GM21786 (cell line): ENCODE results near the gene RSPH1.
A peak's percentile ranks its signal among the peaks of the same experiment; 100 is the strongest.
"Not testable (repeated sequence)": the region's sequence is repeated elsewhere in the genome, so short reads cannot be mapped to it uniquely, and the experiment has no call there.

Experiments used
- ATAC-seq: cut with Tn5 transposase; IDR thresholded peaks from one replicate; pipeline ENCODE4 v1.9.1; 2021; ENCODE audit not compliant: unreplicated experiment

The RSPH1 gene

DNA sequence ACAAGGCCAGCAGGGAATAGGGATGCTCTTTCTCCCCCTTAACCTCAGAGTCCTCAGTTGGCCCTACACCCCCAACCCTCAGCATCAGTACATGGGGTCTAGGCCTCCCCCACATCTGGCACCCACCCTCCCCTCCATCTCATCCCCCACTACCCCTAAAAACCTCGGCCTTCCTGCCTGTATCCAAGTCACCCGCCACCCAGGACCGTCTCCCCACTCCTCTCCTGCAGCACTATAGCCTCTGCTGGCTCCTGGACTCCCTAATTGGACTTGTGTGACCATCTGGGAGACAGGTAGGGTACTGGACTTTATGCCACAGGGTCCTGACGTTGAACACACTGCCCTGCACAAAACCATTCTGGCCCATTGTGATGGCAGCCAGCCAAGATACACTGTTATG lies 6.0 kb downstream of the RSPH1 start:
- ATAC-seq = no peak

DNA sequence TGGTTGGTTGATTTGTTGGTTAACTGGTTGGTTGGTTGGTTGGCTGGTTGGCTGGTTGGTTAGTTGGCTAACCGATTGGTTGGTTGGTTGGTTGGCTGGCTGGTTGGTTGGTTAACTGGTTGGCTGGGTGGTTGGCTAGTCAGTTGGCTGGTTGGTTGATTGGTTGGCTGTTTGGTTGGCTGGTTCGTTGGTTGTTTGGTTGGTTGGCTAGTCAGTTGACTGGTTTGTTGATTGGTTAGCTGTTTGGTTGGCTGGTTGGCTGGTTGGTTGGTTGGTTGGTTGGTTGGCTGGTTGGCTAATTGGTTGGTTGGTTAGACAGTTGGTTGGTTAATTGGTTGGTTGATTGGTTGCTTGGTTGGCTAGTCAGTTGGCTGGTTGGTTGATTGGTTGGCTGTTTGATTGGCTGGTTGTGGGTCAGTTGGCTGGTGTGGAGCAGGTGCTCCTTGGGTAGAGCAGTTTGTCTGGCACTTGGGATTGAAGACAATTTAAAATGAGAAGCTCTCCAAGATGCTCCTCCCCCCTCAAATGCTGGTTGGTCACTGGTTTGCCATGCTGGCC lies 6.9 kb downstream of the RSPH1 start:
- no peak for ATAC-seq

DNA sequence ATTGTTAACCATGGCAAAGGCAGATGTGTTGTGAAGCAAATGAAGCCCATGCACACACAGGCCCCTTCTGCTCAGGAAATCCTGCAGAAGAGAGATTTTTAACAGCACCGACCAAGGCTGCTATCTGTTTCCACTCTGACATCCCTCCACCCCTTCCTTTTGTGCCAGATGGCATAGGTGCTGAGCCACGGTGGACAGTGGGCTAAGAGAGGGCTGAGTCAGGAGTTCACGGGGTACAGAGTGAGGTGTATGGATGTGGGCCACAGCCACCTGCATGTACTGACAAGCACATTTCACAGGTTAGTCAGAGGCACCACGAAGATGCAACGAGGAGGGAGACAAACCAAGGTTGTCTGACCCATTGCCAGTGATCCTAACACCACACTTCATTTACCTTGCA lies 9.5 kb downstream of the RSPH1 start:
- ATAC-seq = no peak

DNA sequence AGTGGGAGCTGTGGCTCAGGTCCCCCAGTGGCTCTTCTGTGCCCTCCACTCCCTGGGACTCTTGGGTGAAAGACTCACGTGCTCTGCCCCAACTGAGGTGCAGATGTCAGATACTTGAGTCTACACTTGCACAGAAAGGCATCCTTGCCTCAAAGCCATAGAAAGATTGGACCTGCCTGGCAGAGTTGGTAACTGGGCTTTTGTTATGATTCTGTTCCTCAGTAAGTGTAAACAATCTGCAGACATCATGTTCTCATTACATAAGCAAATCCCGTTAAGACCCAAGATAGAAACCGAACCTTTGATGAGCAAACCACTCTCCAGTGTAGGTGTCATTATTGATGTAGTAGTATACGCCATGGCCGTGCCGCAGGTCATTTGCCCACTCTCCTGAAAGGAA lies 10.0 kb downstream of the RSPH1 start:
- ATAC-seq = no peak

DNA sequence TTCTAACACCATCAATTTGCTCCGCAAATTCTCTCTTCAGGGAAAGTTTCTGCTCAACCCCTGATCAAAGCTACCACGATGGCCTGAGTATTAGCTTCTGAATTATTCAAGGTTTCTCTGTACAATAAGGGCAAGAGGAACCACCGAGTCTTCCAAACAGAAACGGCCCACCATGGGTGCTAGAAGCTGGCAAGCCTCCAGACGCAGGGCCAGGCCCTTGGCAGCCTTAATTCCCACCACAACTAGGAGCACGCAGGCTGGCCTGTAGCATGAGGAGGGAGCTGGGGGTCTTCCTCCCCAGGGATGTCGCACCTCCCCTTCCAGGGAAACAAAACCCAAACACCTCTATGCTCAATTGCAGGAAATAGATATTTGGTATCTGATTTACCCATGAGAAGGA lies 11.1 kb downstream of the RSPH1 start:
- ATAC-seq = no peak

DNA sequence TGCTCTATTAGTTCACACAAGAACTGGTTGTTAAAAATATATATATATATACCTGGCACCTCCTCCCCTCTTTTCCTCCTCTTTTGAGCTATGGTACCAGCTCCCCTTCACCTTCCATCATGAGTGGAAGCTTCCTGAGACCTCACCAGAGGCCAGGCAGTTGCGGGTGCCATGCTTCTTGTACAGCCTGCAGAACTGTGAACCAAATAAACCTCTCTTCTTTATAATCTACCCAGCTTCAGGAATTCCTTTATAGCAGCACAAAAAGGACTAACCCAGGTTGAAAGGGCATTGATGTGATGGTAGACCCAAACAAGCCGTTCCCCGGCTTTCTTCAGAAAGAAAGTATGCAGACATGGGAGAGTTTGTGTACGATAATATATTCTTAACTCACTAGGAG lies 14.9 kb downstream of the RSPH1 start:
- ATAC-seq = no peak

DNA sequence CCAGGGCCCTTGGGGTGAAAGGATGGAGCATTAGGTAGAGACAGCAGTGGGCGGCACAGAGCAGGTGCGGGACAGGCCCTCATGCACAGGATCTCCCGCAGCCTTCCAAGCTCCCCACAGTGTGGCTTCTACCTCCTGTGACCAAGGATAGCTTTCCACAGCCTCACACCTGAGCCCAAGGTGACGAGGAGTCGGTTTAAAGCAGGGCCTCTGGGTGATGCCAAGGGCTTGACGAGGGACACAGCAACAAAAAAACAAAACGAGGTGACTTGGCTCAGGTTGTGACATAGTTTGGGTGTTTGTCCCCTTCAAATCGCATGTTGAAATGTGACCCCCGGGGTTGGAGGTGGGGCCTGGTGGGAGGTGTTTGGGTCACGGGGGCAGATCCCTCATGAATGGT lies 15.3 kb downstream of the RSPH1 start:
- ATAC-seq = no peak

DNA sequence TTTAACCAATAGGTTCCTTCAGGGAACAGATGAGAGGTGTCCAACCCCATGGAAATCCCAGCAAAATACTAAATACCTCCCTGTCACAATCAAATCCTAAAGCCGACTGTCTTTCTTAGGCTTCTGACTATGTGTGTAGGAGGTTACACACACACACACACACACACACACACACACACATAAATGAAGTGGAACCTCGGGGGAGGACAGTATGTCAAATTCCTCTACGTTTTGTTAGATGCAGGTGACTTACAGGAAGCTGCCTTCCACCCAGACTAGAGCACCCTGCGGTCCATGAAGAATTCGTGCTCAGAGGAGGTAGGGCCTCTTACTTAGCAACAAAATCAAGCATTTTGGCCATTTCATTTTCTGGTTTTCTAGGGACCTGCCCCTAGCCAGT lies 16.4 kb downstream of the RSPH1 start:
- ATAC-seq = no peak

DNA sequence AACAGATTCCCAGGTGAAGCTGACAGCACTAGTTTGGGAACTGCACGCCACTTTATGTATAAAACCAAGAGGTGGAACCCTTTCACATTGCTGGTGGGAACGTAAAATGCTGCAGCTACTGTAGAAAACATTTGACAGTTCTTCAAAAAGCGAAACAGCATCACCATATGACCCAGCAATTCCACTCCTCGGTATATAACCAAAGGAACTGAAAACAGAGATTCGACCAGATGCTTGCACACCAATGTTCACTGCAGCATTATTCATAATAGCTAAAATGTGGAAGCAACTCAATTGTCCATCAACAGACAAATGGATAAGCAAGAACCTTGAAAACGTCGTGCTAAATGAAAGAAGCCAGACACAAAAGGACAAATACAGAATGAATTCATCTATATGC lies 17.5 kb downstream of the RSPH1 start:
- no peak for ATAC-seq

DNA sequence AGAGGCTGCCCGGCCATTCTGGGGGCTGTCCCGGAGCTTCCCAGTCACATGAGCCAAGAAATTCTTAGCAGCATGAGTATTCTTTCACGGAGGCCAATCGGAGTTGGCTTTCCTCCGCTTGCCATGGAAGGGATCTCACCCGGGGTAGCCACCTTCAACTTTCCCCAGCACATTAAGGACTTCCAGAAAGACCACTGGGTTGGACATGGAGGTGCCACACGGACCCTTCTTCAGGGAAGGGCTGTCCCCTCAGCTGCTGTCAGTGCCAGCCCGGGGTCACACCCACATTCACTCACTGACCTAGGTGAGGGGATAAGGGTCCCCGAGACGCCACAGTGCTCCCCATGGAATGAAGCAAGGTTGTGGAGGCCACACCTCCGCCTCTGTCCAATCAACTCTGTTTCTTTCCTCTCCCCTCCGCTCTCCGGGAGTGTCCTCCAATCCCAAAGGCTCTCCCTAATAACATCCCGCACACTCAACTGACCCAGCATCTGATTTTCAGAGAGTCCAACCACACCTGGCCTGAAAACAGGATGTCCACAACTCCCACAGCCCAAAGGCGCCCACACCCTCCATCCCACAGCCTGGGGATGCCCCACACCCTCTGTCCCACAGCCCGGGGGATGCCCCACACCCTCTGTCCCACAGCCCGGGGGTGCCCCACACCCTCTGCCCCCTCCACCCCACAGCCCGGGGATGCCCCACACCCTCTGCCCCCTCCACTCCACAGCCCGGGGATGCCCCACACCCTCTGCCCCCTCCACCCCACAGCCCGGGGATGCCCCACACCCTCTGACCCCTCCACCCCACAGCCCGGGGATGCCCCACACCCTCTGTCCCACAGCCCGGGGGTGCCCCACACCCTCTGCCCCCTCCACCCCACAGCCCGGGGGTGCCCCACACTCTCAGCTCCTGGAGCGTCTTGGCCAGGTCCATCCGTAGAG lies 19.4 kb downstream of the RSPH1 start:
- ATAC-seq = no peak

DNA sequence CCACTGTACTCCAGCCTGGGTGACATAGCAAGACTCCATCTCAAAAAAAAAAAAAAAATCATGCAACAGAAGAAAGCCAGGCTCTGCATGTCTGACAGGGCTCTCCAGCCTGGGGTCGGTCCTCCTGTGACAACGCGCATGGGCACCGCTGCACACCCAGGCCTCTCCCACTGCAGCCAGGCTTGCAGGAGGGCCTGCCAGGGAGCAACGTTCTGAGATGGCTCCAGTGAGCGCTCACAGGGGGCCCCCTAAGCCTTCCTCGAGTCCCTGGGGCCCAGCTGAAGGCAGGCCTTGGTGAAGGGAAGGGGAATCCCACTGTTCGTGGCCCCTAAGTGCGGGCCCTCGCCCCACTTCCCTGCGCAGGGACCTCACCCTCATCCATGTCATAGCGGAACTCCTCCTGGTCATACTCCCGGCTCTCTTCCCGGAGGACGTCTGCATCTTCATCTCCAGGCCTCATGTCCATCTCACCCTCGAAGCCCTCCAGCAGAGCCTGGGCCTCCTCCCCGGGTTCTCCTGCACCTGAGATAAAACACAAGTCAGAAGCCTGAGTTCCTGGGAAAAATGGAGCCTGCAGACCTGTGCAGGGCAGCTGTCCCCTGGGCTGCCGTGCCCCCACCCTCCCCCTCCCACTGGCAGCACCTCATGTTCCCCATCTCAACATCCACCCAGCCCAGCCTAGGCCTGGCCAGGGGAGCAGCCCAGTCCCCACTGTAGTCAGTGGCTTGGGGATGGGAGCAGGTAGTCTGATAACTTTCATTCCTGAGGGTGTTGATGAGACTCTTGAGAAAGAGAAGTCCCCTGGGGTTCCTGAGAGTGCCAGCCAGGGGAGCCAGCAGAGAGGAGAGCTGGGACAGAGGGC lies 20.3 kb downstream of the RSPH1 start:
- ATAC-seq = no peak

DNA sequence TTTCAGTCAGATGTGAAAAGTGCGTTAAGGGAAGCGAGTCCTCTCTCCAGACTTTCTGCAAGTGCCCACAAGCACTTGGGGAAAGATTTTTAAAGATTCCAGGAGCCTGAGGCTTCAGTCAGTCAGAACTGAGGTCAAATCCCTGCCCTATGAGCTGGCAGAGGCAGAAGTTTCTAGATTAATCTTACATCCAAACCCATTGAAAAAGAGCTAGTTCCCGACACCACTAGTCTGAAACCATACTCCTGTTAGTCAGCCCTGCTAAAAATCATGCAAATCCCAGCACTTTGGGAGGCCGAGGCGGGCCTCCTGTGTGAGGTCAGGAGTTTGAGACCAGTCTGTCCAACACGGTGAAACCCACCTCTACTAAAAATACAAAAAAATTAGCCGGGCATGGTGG lies 21.0 kb downstream of the RSPH1 start:
- no peak for ATAC-seq

DNA sequence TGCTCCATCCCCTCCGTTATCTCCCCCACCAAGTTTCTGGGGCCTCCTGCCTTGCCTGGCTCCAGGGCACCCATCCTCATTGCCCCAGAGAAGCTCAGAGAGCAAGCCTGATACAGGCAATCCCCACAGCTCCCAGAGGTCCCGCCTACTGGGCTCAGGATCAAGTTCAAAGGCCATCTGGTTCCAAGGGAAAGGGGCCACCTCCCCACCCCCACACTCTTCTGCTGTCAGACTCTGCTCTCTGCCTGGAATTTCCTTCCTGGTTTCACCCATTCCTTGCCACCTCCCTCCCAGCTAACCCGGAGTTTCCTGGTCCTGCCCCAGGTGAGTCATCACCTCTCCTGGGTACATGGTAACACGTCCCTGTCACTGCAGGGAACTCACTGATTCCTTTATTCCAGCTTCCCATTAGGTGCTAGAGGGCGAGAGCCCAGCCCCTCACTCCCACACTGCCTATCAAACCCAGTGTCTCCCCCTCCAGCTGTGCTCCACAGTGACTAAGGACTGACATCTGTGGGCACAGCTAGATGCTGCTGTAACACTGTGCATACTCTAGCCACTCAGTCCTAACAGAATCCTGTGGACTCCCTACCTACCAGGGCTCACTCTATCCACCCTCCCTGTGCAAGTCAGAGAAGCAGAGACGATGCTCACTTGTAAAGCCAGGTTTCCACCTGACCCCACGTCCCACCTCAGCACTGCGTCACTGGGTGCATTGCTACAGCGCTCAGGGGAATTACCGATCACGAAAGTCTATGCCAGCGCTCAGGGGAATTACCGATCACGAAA lies 21.8 kb downstream of the RSPH1 start:
- ATAC-seq = peak; percentile 64

DNA sequence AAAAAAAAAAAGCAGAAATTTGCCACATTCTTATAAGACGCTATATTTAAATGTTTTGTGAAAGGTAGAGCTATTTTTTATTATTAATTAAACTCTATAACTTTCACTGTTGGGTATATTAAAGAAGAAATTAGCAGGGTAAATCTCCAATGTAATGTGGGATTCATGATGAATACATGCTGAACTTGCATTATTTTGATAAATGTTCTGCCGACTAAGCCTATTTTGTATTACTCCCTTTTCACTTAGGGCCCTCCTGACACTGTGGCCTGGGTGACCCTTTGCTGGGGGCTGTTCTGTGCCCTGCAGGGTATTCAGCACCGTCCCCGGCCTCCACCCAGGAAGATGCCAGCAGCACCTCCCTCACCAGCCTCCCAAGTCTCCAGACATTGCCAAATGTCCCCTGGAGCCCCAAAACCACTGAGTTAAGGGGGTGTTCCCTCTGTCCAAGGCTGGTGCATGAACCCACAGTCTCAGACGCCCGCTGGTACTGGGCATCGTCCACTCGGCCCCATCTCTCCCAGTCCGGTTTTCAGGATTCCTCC lies 22.5 kb downstream of the RSPH1 start:
- ATAC-seq = no peak

DNA sequence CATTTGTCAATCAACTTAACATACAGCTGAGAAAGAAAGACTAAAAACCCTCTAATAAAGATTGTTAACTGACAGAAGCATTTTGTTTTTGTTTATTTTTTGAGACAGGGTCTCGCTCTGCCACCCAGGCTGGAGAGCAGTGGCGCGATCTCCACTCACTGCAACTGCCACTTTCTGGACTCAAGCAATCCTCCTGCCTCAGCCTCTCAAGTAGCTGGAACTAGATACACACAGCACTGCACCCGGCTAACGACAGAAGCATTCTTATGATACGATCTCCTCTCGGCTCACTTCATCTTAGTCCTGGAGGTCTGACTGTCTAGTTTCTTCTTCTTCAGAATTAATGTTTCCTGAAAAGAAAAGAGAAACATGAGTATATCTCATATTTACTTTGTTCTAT lies 23.5 kb downstream of the RSPH1 start:
- no peak for ATAC-seq

DNA sequence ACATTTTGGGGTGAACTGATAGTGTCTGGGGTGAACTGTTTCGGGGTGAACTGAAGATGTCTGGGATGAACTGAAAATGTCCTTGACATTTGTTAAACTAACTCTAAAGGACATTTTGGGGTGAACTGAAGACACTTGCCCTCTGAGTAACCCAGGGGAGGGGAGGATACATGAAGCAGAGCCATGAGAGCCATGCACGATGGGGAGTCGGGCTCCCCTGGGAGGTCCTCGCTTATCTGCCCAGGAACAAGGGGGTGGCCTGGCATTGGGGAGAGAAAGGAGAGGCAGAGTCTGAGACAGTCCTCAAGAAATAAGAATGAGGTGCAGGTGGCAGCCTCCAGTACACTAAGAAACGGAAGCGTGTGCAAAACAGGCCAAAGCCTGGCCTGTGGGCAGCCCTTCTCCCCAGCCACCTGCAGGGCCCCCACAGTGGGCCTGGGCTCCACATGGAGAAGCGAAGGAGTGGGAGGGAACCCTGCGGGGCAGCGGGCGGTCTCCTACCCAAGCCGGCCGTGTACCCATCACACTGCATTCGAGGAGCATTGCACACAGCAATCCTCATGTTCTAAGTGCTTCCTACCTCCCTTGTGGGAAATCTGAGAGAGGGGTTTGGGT lies 24.2 kb downstream of the RSPH1 start:
- ATAC-seq = no peak

DNA sequence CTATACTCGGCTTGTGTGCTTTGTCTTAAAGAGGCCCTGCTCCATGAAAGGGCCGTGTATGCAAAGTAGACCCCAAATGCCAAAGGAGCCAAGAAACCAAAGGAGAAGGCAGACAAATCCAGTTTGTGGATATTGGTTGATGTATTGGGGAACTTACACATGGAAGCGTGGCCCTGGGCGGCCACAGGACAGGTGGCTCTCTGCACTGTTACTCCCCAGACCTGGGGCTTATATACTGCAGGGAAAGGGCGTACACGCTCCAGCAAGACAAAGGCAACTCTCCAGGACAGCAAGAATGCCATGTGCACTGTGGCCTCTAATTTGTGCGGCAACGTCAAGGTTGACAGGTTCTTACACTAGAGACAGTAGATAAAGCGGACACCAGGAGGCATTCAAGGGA lies 24.8 kb downstream of the RSPH1 start:
- ATAC-seq = no peak

DNA sequence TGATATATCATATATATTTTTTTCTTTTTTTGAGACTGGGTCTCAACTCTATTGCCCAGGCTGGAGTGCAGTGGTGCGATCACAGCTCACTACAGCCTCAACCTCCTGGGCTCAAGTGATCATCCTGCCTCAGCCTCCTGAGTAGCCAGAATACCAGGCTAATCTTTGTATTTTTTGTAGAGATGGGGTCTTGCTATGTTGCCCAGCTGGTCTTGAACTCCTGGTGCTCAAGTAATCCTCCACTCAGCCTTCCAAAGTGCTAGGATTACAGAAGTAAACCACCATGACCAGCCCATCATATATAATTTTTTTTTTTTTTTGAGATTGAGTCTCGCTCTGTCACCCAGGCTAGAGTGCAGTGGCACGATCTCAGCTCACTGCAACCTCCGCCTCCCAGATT lies 26.3 kb downstream of the RSPH1 start:
- not testable (repeated sequence) for ATAC-seq

DNA sequence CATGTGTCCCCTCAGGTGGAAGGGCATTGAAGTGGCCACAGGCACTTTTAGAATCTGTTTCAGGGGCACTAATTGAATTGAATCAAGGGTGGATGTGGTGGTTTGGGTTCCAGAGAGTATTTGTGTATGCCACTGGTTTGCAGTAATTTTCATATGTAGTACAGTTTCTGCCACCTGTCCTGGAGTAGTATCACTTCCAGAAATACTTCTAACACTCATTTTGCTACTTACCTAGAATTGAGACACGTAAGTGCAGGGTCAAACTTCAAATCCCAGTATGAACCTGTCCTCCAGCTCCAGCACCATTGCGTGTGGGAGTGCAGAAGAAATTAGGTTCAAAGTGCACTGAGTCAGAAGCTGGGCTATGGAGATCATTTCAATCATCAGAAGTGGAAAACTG lies 26.8 kb downstream of the RSPH1 start:
- no peak for ATAC-seq

DNA sequence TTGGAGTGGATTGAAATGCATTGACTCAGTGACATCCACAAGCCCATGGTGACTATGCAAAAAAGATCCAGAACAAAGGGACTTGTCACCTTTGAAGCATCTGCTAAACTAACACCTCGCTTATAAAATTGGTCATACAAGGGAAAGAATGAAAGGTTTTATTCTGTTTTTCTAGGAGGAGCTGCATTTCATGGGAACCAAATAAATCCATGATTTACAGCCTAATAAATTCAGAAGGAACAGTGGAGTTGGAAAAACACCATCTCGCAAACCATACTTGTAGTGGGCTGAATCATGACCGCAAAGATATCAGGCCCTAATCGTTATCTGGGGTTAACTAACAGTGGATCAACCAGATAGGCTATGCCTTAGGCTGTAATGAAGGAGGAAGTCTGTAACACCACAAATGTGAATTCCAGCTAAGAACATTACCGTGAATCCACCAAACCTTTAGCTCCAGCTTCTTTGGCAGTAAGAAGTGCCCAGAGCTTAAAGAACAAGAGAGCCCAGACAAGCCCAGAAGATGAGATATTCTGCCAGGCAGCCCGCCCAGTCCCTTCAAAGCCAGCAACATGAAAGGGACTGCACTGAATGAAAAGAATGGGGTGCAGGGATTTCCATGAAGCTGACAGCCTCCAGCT lies 27.4 kb downstream of the RSPH1 start:
- no peak for ATAC-seq
